ENCODE measurements around the gene PXDN. TPM values are rescaled to one million over a fixed set of nuclear protein-coding genes. Genes with fewer than 3 reads are reported as not detected.
"Not testable (repeated sequence)": the region's sequence is repeated elsewhere in the genome, so short reads cannot be mapped to it uniquely, and the experiment has no call there.

PXDN gene
- total RNA-seq, 1 donor from 2014 or later, result 35.6 TPM

DNA sequence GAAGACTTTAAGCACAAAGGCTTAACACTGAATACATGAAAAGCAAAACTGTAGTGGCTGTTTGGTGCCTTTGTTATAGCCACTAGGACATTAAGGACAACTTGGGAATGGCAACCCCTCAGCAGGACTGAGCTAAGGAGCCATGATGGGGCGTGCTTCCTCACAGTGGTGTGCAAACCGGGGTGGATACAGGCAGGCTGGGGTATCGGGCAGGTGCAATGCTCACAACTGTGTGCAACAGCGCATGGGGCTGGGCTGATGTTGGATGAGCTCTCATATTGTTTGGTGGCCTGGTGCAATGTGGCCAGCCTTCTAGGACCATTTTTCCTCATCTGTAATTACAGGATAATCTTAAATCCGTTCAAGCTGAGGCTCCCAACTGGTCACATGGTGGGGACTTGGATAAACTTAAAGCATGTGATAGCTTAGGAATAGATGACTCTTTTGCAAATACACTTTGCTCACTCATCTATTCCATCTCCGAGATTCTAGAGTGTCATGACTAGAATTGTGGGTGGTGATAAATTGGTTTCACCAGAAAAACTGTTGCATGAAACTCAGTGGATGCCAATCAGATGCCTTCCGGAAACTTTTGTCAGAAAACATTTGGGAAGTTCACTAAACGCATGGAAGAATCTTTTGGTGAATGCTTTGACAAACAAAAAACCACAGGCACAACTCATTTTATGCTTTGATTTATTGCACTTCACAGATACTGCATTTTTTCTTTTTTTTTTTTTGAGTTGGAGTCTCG is 116.5 kb downstream of the PXDN start:
- no peak for DNase-seq

DNA sequence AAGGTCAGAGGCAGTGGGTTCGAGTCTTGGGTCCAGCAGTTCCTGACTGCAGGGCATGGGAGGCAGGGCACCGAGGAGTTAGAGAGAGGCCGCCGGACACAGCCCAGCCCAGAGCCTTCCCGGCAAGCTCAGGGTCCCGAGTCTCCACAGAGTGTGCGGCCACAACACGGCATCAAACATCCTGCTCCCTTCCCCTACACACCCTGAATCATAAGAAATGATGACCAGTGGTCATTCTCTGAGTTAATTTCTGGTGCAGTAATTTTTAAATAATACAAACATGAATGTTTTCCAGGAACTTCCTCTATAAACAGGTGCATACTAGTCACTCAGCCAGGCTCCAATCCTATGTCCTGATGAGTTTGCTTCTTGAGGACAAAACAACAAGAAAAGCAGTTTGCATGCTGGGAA is 118.0 kb downstream of the PXDN start:
- no peak for DNase-seq

DNA sequence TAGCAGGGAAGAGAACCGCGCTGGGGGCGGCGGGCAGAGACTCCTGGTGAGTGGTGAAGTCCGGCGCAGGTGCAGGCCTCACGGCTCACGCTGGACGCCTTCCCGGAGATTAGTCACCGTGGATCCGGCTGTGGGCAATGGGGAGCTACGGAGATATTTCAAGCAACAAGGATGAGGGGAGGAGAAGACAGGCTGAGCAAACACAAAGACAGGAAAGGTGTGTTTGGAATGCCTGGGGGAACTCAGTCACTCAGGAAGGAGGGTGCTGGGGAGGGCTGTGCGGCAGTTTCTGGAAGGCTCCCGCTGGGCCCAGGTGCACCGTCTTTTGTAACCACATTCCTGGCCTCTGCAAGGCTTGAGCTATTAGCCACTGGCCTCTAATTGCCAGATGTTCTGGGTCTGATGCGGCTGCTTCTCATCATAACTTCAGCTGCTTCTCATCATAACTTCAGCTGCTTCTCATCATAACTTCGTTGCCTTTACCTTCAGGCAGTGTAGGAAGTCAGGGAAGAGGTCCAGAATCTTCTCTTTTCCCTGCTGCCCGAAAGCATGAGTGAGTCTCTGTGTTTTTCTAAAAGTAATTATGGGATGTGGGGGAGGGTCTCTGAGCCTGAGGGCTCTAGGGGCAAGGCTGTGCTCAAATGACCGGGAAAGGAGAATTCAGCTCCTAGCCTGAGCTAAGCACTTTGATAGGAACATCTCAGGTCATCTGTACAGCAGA is 118.9 kb downstream of the PXDN start:
- DNase-seq, result peak; percentile 31

DNA sequence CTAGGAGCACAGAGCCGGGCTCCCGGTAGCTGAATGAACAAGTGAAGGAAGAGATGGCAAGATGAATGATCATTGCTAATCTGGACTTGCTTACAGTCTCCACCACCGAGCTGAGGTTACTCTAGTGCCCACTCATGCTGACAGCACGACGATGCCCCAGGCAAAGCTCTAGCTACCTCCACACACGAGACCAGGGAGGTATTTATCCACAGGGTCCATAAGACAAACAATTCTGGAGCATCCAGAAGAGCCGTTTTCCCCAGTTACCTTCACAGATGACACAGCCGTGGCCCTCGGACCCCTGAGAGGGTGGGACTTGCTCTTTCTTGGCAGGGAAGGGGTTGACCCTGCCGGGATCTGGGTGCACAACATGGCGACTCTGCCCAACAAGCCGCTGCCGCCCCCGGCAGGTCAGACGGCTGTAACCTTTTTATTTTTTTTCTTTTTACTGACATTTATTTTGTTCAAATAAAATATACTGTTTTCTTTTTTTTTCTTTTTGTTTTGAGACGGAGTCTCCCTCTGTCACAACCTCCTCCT is 120.3 kb downstream of the PXDN start:
- DNase-seq, result no peak

DNA sequence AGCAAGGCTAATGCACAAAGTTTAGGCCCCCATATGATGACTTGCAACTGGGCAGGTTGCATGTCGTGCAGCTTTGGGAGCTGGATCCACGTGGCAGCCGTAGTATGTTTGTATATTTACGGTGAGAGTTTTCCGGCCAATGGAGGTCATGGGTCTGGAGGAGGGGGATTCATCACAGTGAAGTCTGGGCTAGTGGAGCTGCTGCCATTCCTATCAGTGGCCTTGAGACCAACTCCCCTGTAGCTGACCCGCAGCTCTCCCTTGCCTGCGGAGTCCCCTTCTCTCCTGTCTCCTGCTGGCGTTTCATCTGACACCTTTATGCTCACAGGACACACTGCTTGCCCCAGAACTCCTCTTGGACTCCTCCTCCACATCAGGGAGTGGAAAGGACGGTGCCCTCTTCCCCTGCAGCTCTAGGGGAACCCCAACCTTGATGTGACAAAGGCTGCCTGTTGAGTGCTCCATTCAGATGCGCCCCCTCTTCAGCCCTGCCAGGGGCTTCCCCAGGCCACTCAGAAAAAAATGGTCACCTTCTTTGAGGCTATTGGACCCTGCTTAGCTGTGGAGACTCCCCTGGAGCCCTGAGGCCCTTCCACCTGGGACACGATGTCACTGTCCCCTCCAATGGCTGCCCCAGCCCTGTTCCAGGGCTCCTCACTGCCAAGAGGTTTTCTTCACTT is 121.7 kb downstream of the PXDN start:
- DNase-seq, result no peak

DNA sequence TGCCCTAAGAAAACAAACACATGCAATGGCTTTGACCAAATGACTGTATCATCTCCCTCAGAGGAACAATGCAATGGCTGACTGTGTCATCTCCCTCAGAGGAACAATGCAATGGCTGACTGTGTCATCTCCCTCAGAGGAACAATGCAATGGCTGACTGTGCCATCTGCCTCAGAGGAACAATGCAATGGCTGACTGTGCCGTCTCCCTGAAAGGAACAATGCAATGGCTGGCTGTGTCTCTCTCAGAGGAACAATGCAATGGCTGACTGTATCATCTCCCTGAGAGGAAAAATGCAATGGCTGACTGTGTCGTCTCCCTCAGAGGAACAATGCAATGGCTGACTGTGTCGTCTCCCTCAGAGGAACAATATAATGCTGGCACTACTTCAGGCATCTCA is 122.3 kb downstream of the PXDN start:
- DNase-seq, result not testable (repeated sequence)

DNA sequence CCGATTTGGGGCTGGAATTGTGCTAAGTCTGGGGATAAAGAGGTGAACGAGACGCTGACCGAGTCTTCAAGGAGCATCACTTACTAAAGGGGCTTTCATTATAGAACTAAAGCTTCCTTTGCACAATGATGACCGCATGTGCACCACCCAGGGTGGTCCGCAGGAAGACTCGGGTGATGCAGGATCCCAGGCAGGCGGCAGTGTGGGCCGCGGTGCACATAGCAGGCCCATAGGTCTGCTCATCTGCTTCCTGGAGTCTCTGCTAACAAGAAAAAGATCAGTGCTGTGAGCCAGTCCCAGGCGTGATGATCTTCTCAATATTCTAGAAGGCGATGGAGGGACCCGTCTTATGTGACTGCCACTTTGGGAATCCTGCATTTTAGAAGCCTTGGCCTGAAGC is 122.8 kb downstream of the PXDN start:
- no peak for DNase-seq

DNA sequence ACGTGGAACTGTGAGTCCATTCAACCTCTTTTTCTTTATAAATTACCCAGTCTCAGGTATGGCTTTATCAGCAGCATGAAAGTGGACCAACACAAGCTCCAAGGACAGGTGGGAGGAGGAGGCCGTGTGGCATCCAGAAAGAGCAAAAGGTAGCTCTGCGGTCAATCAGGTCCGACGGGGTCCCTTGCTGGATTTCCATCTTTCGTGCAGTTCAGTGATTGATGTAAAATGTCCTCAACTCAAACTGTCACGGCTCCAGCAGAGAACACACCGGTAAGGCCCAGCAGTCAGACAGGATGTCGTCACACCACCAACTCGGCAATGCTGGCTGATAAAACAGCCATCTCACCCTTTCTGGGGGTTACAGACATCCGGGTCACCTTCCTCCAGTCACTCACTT is 123.3 kb downstream of the PXDN start:
- DNase-seq, result no peak

DNA sequence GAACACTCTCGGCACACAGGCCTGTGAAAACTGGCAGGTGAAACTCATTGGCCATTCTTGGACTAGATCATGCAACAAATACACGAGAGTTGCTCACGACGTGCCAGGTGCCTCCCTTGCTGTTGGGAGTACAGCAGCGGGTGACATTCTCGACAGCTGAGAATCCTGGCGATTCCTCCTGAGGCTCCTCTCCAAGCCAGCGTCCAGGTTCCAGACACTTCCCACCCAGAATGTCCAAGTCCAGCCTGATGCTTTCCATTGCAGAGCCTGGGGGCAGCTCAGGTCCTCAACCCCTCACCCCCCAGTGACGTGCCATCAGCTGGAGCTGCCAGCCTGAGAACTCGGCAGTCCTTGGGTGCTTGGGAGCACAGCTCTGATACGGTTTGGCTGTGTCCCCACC is 124.2 kb downstream of the PXDN start:
- no peak for DNase-seq

DNA sequence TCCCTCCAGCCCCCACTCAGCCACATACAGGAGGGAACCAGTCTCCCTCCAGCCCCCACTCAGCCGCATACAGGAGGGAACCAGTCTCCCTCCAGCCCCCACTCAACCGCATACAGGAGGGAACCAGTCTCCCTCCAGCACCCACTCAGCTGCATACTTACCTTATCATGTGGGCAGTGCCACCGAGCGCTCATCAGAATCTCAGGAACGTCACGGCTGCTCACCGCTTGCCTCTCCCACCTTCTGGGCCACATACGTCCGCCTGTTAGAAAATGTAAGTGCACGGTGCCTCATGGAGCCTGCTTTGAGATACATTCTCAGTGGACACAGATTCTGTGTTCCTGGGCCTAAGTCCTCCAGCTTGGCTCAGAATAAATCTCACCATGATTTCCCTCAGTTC is 124.8 kb downstream of the PXDN start:
- DNase-seq, result no peak

DNA sequence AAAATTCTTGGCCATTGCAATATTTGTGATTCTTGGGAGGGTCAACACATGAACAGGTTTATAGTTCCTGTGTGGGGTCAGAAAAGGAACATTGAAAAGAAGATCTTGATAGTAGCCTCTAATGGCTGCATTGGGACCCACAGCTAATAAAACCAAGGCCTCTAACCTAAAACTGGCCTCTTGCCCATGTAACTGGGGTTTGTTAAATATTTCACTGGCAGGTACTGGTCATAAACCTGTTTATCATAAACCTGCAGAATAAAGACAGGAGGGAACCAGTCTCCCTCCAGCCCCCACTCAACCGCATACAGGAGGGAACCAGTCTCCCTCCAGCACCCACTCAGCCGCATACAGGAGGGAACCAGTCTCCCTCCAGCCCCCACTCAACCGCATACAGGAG is 125.3 kb downstream of the PXDN start:
- DNase-seq, result no peak

DNA sequence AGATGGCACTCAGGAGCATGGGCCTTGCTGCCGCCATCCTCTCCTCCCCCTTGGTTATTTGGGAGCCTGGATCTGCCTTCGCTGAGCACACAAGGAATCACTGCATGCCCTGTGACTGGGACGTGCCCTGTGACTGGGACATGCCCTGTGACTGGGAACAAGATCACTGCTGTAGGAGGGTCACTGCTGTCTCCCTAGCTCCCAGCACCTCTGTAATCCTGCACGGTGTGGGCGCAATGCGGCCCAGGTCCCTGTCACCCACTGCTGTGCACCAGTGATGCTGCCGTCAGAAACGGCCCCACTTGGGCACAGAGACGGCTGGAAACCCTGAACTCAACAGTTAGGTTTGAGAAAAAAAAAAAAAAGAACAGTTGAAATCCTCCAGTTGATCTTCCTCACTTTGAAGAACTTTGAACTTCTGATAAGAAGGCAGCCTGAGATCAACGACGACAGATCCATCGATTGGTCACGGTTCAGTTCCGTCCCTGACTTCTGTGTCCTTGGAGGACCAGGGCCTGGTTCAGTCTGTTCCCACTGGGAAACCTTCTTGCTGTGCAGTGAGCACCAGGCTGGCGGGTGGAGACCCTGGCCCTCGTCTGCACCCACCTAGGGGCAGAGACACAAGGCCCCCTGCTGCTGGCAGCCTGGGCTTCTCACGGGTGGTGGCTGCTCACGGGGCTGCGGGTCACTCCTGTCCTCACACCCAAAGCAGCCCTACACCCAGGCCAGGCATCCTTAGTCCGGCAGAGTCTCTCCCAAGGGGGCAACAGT is 125.9 kb downstream of the PXDN start:
- DNase-seq, result no peak

DNA sequence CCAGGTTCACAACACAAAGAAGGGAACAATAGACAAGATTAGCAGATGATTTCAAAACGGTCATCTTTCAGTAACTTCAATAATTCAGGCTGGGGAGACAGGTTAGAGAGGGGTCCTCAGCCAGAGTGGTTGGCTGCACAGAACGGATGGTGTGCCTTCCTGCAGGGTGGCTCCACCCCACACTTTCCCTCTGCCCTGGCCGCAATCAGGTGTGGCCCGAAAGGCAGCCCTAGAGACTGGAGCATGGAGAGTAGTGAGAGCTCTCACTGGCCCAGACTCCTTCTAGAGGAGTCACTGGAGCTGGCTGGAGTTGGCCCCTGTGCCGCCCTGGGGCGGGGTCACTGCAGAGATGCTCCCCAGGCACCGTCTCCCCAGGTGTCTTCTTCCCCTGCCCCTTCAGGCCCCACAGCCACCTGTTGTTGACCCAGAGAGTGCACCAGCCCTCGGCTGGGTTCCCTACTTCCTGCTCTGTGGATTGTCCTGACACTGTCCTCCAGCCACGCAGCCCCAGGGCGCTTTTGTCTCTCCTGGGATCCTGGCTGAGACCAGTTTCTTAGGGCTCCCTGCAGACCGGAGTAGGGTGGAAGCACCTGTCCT is 126.8 kb downstream of the PXDN start:
- DNase-seq, result no peak

DNA sequence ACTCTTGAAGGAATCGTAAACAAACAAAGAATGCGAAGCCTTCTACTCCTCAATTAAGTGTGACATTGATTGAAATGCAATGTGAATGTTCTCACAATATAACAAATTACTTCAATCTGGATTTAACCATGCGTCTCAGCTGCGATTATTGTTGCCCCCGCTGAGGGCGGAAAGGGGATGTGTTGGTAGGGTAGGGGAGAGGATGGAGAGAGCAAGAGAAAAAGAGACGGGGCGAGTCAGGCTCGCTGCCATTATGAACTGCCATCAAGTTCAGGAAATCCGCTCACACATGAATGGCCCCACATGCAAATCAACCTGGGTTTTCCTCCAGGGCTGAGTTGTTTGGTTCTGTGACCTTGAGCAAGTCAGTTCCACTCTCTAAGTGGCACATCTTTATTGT is 129.8 kb downstream of the PXDN start:
- no peak for DNase-seq

DNA sequence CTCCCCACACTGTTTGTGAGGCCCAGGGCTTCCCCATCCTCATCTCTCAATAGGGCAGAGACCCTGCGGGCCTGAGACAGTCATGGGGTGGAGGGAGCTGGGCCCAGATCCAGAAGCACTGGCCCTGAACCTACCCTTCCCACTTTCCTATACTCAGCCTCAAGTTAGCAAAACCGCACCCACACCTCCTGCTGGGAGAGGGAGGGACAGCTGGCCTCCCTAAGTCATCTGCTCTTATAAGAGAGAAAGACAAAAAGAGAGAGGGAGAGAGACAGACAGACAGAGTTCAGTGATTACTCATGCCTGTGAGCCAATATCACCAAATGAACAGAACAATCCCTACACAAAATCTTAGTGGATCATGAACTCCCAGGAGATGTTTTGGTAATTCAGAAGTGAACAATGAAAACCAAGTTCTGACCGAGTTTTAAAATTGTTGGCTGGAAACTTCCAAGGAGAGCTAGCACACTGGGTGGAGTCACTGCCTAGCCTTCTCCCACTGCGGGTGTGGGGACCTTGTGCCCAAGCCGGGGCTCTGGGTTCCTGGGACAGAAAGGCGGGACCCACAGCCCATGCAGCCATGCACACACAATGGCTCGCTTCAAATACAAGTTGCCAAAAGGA is 130.5 kb downstream of the PXDN start:
- DNase-seq, result no peak

DNA sequence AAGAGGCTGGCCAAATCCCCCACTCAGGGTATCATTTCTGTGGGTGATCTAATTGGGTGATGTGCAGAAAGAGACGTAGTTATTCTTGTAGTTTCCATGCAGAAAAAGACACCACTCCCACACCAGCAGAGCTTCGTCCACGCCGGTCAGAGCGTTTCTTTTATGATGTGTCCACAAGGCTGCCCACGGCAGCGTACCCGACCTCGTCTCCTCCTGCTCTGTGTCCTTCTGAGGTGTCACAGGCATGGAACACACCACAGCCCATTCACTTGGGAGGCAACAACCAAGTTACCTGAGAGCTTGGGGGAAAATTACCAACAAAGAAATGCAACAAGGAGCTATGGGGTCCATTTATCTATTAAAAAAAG is 131.3 kb downstream of the PXDN start:
- DNase-seq, result no peak

DNA sequence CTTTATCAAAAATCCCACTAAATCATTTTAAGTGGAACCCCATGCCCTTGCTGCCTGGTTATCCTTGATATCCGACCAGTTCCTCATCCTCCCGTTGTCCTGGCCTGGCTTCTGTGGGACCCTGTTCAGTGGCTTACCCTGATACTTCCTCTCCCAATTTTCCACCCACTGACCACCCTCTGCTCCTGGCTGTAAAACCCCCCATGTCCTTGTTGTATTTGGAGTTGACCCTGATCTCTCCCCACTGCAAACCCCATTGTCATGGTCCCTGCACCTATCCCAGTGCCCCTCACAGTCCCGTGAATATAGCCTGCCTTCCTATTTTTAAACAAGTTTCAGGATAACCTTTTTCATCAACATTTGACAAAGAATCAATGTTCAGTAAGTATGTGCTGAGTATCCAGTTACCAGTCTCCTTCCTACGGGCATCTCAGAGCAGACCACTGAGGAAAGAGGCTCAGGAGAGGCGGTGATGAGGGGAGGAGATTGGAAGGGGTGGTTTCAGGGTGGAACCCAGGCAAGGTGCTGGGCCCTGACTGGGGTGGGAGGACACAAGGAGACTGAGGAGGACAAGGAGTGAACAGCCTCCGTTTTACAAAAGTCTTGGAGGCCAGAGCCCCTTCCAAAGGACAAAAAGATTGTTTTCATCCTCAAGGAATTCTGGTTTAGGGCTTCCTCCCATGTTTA is 131.8 kb downstream of the PXDN start:
- DNase-seq, result no peak

DNA sequence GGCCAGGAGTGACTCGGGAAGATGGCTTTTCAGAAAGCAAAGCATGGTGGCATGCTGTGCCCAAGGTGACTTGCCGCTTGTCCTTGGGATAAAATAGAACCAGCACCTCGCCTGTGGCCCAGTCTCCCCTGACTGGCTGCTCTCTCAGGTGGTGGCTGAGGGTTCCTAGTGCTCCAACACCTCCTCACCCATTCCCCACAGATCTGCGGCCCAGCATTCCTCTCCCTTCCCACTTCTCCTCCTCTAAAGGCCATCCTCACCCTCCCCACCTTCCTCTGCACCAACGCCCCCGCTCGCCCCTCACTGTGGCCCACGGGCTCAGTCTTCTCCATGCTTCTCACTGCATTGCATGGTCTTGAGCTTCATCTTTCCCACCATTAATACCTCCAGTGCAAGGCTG is 132.4 kb downstream of the PXDN start:
- DNase-seq, result no peak

DNA sequence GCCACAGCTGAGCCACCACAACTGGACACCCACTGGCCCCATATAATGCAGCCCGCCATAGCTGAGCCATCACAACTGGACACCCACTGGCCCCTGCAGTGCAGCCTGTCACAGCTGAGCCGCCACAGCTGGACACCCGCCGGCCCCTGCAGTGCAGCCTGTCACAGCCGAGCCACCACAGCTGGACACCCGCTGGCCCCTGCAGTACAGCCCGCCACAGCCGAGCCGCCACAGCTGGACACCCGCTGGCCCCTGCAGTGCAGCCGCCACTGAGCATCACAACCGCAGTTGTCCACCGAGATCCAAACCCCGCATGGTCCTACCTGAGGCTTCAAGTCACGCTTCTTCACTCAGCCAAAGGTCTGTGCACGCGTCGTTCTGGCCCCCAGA is 134.2 kb downstream of the PXDN start:
- no peak for DNase-seq

DNA sequence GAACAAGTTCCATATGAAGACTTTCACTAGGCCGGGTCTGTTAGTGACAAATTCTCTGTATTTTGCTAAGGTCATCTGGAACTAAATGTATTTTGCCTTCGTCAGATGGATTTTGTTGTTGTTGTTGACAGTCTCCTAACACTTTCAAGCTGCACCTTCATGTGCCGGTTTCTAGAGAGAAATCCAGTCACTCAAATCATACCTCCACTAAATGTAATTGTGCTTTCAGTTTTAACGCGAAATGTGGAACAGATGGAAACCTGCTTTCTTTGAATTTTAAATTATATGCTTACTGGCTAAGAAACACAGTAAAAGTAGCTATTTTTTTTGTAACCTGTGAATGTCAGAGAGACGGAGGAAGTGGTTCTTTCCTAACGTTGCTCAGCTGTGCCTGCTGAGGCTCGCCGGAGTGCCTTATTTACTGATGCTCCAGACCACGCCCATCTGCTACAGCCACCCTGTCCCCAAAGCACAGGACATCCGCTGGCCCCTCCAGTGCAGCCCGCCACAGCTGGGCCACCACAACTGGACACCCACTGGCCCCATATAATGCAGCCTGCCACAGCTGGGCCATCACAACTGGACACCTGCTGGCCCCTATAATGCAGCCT is 134.7 kb downstream of the PXDN start:
- no peak for DNase-seq

DNA sequence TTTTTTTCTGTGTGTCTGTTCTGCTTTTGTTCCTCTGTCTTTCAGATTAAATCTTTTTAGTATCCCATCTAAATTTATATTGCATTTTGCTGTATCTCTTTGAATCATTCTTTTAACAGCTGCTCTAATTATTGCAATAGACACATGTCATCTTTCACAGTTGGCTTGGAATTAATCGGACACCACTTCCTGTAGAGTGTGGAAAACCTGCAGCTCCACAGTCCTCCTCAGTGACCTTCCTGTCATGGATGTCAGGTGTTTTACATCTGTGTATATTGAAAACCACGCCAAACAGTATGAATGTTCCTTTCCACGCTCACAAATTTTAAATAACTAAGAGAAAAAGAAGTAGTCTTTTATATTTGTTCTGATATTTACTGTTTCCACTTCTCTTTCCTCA is 135.3 kb downstream of the PXDN start:
- no peak for DNase-seq
